IPS-NIHi11 (cell line): Measurements from ENCODE around the gene ITGA11.
A peak's percentile ranks its signal among the peaks of the same experiment; 100 is the strongest.

ENCODE experiments used
- DNase-seq: peaks from one replicate; pipeline ENCODE4 v3.0.0; 2012; ENCODE audit warnings: mixed read lengths, low spot score

Gene ITGA11

DNA sequence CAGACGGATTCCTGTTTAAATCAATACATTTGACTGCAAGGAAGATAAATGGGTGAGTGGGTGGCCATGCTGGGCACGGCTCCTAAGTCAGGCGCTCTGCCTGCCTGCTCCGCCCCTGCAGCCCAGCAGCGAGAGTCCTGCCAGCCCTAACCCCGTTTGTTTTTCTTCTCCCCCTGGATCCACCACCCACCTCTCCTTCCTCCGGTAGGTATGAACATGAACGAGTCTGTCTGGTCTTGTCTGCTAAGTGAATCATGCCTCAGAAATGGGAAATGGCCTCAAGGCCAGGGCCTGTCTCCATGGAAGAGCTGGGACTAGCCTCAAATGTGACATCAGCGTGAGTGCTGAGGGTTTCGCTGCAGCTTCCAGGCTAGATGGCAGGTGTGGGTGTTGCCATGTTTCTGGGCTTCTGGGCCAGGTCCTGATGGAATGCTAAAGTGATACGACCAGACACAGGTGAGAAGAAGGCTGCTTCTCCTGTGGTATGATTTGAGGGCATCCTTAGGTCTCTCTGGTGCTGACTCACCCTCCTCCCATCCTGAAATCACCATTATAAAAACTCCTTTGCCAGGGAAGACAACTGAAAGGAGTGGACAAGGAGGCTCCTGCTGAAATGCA is 160.0 kb downstream of the ITGA11 start:
- peak; percentile 29 for DNase-seq

DNA sequence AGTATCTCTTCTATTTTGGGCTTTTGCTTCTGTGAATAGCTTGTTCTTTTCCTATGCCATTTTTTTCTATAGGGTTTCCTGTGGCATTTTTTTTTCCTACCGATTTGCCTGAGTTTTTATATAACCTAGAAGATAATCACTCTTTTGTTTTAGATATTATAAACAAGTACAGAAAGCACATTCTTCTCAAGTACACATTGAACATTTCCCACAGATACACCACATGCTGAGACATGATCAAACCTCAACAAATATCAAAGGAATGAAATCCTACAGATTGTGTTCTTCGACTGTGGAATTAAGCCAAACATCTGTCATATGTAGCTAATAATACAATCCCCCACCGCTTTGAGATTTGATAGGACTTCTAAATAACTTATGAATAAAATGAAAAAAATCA is 163.6 kb downstream of the ITGA11 start:
- DNase-seq: no peak

DNA sequence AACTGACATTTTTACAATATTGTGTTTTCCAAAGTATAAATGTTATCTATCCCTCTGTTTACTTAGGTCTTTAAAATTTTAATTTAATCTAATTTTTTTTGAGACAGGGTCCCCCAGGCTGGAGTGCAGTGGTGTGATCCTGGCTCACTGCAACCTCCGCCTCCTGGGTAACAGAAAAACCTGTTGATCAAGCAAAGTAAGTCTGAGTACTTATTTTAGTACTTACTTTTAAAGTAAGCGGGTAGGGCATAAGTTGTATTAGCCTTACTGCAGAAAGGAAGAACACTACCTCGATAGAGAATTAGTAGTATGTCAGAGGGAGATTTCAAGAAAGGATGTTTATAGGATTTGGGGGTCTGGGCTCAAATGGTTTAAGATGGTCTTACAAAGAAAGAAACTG is 166.3 kb downstream of the ITGA11 start:
- DNase-seq: no peak

DNA sequence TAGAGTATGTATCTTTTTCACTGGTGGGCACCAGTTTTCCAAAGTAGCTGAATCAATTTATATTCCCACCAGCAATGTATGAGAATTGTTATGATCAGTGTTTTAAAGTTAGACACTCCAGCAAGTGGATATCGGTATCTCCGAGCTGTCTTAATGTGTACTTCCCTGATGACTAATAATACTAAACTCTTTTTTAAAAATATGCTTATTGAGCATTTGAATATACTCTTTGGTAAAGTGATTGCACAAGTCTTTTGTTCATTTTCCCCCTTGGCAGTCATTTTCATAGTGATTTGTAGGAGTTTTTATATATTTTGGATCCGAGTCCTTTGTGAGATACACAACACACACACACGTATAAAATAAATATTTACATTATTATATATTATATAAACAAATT is 166.9 kb downstream of the ITGA11 start:
- no peak for DNase-seq

DNA sequence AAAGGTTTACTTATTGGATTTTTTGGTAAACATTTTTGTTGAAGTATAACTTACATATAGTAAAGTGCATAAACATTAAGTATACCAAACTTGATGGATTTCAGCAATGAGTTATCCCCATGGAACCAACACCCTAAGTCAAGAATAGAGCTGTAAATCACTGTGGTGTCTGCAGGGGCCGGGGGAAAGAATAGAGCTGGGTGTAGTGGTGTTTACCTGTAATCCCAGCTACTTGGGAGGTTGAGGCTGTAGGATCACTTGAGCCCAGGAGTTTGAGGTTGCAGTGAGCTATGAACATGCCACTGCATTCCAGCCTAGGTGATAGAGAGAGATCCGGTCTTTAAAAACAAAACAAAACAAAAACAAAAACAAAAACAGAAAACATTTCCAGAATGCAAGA is 167.7 kb downstream of the ITGA11 start:
- no peak for DNase-seq

DNA sequence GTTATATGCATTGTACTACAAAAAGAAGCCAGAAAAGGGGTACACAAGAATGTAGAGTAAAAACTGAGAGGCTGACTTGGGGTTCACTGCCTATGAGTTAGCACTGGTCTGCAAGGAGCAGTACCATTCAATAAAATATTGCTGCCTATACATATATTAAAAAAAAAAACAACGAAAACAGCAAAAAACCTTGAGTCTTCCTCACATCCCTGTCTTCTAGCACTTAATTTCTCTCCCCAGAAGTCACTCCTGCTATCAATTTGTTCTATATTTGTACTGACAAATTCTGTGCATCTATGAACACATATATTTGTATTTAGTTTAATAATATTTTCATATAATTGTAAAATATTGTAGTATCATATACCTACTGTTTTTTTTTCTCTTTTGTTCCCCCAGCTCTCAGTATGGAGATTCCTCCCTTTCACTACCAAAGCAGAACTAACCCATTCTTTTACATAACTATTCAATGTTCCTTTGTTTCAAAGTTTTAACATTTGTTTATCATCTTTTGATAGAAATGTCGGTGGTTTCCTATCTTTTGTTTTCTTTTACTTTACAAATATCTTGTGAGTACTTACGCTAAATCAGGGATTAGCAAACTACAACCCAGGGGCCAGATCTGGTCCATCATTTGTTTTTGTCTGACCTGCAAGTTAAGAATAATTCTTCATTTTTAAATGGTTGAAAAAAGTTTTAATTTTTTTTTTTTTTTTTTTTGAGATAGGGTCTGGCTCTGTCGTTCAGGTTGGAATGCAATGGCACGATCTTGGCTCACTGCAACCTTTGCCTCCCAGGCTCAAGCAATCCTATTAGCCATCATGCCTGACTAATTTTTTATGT is 169.2 kb downstream of the ITGA11 start:
- DNase-seq: no peak

DNA sequence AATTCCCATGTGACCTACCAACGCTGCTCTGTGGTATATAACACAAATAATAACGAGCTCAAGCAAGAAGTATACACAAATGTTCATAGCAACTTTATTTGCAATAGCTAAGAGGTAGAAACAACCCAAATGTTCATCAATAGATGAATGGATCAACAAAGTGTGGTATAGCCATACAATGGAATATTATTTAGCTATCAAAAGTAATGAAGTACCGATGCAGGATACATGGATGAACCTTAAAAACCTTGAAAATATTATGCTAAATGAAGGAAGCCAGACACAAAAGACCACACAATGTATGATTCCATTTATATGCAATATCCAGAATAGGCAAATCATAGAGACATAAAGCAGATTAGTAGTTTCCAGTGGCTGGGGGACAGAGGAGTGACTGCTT is 170.0 kb downstream of the ITGA11 start:
- no peak for DNase-seq

DNA sequence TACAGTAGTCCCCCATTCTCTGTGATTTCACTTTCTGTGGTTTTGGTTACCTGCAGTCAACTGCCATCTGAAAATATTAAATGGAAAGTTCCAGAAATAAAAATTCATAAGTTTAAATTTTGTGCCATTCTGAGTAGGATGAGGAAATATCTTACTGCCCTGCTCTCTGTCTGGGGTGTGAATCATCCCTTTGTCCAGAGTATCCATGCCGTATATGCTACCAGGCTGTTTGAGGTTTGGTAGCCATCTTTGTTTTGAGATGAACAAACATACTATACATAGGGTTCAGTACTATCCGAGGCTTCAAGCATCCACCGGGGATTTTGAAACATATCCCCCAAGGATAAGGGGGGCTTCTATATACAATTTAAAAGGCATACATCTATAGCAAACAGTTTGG is 170.7 kb downstream of the ITGA11 start:
- no peak for DNase-seq

DNA sequence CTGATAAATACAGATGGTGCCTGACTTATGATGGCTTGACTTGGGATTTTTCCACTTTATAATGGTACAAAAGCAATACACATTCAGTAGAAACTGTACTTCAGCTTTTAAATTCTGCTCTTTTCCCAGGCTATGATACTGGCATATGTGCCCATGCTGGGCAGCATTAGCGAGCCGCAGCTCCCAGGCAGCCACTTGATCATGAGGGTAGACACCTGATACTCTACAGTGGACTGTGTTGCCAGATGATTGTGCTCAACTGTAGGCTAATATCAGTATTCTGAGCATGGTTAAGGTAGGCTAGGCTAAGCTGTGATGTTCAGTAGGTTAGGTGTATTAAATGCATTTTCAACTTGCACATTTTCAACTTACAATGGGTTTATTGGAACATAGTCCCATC is 172.1 kb downstream of the ITGA11 start:
- no peak for DNase-seq

DNA sequence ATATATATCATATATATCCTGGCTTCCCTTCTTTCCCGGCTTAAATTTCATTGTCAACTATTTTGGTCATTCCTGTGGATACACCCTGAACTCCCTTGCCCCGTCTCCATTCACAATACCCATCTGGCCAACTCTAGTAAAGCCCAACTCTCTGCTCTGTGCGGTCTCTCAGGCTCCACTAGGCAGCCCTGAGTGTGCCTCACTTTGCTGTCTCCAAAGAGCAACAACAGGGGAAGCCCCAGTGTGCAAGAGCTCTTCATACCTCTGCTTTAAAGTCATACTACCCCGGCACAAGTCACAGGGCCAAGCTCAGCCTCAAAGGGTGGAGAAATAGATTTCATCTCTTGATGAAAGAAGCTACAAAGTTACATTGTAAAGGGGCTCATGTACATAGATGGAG is 173.3 kb downstream of the ITGA11 start:
- DNase-seq: no peak

DNA sequence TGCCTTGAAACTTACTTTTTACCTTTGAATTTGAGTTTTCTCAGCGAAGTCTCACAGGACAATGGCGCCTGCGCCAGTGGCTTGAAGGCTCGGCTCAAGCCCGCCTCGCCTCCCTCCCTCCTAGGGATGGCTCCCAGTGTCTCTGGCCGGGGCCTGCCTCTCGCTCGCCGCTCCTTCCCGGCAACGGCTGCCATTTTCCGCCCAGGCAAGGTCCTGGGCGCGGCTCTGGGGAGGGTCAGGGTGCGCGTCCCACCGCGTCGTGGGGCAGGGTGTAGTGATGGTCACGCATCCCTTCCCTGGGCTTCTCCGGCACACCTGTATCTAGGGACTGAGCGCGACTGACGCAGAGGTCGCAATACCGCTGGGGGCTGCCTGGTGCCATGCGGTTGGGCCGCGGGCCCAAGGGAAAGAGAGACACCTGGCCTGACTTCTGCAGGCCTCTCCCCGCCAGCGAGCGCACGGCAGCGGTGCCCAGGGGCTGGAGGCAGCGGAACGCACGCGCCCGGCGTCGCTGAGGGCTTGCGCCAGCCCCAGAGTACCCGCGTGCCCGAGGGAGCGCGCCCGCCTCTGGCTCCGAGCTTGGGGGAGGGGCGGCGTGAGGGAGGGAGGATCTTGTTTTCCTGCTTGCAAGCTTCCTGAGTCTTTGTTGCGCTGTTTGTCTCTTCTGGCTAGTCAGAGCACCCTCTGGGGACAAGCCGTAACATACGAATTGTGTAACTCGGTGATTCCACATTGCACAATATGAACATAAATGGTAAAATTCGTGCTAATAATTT is 175.1 kb downstream of the ITGA11 start:
- DNase-seq: peak; percentile 84

DNA sequence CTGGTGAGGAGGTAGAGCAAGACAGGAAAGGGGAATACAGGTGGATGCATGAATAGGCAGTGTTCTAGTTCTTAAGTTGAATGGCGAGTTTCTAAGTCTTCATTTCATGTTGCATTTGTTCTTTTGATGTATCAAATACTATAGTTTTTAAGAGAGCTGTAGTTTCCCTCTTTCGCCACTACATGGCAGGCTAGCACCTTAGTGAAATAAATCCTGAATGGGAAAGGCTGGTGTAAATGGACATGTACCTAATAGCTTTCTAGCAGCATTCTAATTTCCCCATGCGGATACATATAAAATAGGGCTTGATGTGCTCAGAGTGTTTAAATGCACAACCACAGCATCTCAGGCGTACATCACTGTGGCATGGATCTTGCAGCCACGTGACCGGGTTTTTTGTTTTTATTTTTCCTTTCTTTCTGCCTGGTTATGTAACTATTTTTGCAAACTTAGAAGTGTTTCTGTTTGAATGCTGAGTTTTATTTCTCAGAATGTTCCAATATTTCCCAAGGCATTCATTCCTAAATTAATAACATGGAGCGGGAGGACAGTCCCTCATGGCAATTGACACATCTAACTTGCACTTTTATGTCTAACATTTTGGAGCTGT is 178.9 kb downstream of the ITGA11 start:
- peak; percentile 69 for DNase-seq

DNA sequence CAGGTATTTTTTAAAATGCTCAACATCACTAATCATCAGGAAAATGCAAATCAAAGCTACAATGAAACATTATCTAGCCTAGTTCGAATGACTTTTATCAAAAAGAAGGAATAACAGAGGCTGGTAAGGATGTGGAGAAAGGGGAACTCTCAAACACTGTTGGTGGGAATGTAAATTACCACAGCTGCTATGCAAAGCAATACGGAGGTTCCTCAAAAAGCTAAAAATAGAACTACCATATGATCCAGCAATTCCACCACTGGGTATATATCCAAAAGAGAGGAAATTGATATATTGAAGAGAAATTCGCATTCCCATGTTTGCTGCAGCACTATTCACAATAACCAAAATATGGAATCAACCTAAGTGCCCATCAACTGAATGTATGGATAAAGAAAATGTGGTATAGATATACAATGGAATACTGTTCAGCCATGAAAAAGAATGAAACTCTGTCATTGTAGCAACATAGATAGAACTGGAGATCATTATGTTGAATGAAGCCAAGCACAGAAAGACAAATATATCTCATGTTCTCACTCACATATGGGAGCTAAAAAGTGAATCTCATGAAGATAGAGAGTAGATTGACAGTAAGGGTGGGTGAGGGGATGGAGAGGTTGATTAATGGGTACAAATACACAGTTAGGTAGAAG is 182.8 kb downstream of the ITGA11 start:
- DNase-seq: no peak
